ENCODE results near the gene KRT79. TPM values are rescaled to one million over a fixed set of nuclear protein-coding genes. Genes with fewer than 3 reads are reported as not detected.
"Not testable (repeated sequence)": the region's sequence is repeated elsewhere in the genome, so short reads cannot be mapped to it uniquely, and the experiment has no call there.

KRT79 gene
- polyA plus RNA-seq, 6 donors from 2014 or later = not detected

DNA sequence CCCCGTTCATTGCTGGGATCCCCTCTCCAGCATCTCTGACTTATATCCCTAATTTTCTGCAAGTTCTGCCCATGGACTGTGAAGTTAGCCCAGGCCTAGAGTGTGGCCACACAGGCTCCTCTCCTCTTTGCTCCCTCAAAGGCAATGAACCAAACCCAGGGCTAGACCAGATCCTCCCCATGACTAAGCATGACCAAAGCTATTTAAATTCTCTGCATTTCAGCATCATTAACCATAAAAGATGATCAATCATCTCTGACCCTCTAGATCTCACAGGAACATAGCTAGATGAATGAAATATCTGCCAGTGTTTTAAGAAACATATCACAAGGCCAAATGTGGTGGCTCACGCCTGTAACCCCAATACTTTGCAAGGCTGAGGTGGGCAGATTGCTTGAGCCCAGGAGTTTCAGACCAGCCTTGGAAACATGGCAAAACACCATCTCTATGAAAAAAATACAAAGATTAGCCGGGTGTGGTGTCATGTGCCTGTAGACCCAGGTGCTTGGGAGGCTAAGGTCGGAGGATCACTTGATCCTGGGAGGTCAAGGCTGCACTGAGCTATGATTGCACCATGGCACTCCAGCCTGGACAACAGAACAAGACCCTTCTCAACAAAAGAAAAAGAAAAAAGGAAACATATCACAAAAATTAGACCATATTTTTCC, 36.0 kb downstream of the KRT79 start:
- Mint-ChIP-seq H3K27ac (no peak overlapping the region), H3K4me3 (no peak overlapping the region), H3K36me3 (no peaks in the 10 kb centered on the region), H3K4me1 (no peaks in the 10 kb centered on the region), H3K9me3 (no peaks in the 10 kb centered on the region), H3K27me3 (peaks cover 10 to 44% (median 18%) of the 10 kb centered on the region in 3 donors)
- DNase-seq (no peak), ATAC-seq (ENCODE audit: low read depth in 2 of 2) (no peak)

- ATAC-seq (ENCODE audit: low read depth in 2 of 2) = no peak
- H3K9me3 Mint-ChIP-seq = no peaks in the 10 kb centered on the region
- H3K4me1 Mint-ChIP-seq = no peaks in the 10 kb centered on the region
- no peaks in the 10 kb centered on the region for H3K36me3 Mint-ChIP-seq
- peaks cover 9 to 44% (median 19%) of the 10 kb centered on the region in 3 donors for H3K27me3 Mint-ChIP-seq
- H3K4me3 Mint-ChIP-seq = no peak overlapping the region
- H3K27ac Mint-ChIP-seq = no peak overlapping the region
- no peak for DNase-seq
These were observed 36.6 kb downstream of the KRT79 start for GRCh38 chr12:52797529-52797894.

DNA sequence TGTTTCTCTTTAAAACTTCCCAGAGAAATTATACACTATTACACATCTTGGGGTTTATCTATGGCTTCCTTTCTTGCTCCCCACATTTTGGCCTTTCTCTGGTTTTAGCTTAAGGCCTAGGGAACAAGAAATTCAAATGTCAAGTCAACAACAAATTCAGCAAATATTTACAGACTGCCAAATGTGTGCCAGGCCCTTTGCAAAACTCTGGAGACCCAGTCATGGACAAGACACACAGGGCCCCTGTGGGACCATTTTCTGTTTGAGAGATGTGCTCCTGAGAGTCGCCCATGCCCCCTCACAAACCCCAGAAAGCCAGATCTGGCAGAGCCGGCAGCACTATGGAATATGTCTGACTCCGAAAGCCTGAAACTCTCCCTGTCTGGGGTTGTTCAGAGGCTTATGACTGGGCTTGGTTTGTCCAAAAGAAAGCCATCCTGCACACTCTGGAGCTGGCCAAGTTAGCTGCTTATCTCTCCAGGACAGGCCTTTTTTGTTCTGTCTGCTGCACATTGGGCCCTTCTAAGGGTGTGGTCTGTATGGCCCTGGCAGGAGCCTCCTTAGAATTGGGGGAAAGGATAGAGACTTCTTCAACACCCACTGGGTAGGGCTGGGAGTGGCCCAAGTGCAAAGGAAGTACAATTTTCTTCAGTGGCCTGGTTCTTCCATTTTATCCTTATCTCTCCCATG, 37.1 kb downstream of the KRT79 start:
- Mint-ChIP-seq H3K4me1 (no peaks in the 10 kb centered on the region), H3K9me3 (no peaks in the 10 kb centered on the region), H3K36me3 (no peaks in the 10 kb centered on the region), H3K27ac (no peak overlapping the region), H3K4me3 (no peak overlapping the region), H3K27me3 (peaks cover 4 to 40% (median 21%) of the 10 kb centered on the region in 3 donors)
- ATAC-seq (ENCODE audit: low read depth in 2 of 2) (no peak), DNase-seq (no peak)

- no peak for DNase-seq
- H3K4me3 Mint-ChIP-seq = no peak overlapping the region
These were observed 37.7 kb downstream of the KRT79 start for GRCh38 chr12:52796429-52796794.

GRCh38 chr12:52795694-52796428, 38.2 kb downstream of the KRT79 start, which contains the start of gene KRT3:
TSS of gene KRT3 (minus strand) at chr12:52796117. CDS start at chr12:52796042, 75 bp downstream.
- DNase-seq (no peak), ATAC-seq (ENCODE audit: low read depth in 2 of 2) (no peak)
- Mint-ChIP-seq H3K36me3 (no peaks in the 10 kb centered on the region), H3K27ac (no peak within 1 kb of the TSS), H3K4me3 (no peak within 1 kb of the TSS), H3K4me1 (no peaks in the 10 kb centered on the region), H3K27me3 (peaks cover 11 to 45% (median 25%) of the 10 kb centered on the region in 3 donors), H3K9me3 (no peaks in the 10 kb centered on the region)

More at GRCh38 chr12:52796429-52796794, 37.7 kb downstream of the KRT79 start:
- Mint-ChIP-seq H3K4me1 (no peaks in the 10 kb centered on the region), H3K27me3 (peaks cover 6 to 43% (median 25%) of the 10 kb centered on the region in 3 donors), H3K27ac (no peak overlapping the region), H3K36me3 (no peaks in the 10 kb centered on the region), H3K9me3 (no peaks in the 10 kb centered on the region)
- no peak for ATAC-seq (ENCODE audit: low read depth in 2 of 2)

DNA sequence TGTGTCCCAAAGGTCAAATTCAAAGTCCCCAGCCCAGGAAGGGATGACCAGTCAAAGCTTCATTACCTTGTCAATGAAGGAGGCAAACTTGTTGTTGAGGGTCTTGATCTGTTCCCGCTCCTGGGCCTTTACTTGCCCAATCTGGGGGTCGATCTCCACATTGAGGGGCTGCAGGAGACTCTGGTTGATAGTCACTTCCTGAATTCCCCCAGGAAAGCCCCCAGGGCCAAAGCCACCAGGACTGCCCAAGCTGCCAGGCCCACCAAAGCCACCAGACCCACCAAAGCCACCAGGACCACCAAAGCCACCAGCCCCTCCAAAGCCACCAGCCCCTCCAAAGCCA, 38.8 kb downstream of the KRT79 start:
- peaks cover 17 to 51% (median 25%) of the 10 kb centered on the region in 3 donors for H3K27me3 Mint-ChIP-seq
- not testable (repeated sequence) for DNase-seq; ATAC-seq (ENCODE audit: low read depth in 2 of 2); H3K4me1 Mint-ChIP-seq; H3K27ac Mint-ChIP-seq; H3K9me3 Mint-ChIP-seq; H3K36me3 Mint-ChIP-seq; H3K4me3 Mint-ChIP-seq

GRCh38 chr12:52794479-52795331, 39.4 kb downstream of the KRT79 start:
- Mint-ChIP-seq H3K4me3 (no peak overlapping the region), H3K27me3 (peaks cover 21 to 57% (median 23%) of the 10 kb centered on the region in 3 donors), H3K36me3 (no peaks in the 10 kb centered on the region), H3K27ac (no peak overlapping the region), H3K4me1 (peaks cover 0 to under 1% (median 0%) of the 10 kb centered on the region in 3 donors), H3K9me3 (no peaks in the 10 kb centered on the region)
- DNase-seq = no peak
- no peak for ATAC-seq (ENCODE audit: low read depth in 2 of 2)

GRCh38 chr12:52792185-52793029, 41.7 kb downstream of the KRT79 start:
- H3K9me3 Mint-ChIP-seq = peaks cover 0 to 3% (median 0%) of the 10 kb centered on the region in 7 donors
- H3K4me3 Mint-ChIP-seq = no peak overlapping the region
- no peak overlapping the region for H3K27ac Mint-ChIP-seq
- DNase-seq = no peak
- no peak for ATAC-seq (ENCODE audit: low read depth in 2 of 2)
- peaks cover 16 to 59% (median 41%) of the 10 kb centered on the region in 3 donors for H3K27me3 Mint-ChIP-seq
- H3K4me1 Mint-ChIP-seq = peaks cover 0 to 6% (median 5%) of the 10 kb centered on the region in 3 donors
- no peaks in the 10 kb centered on the region for H3K36me3 Mint-ChIP-seq

- Mint-ChIP-seq H3K9me3 (peaks cover 0 to 3% (median 0%) of the 10 kb centered on the region in 7 donors), H3K27ac (no peak overlapping the region), H3K4me1 (peaks cover 0 to 6% (median 5%) of the 10 kb centered on the region in 3 donors), H3K4me3 (no peak overlapping the region), H3K27me3 (peaks cover 19 to 59% (median 41%) of the 10 kb centered on the region in 3 donors), H3K36me3 (no peaks in the 10 kb centered on the region)
- DNase-seq = no peak
- no peak for ATAC-seq (ENCODE audit: low read depth in 2 of 2)
These were observed 42.6 kb downstream of the KRT79 start for GRCh38 chr12:52791271-52792184.

DNA sequence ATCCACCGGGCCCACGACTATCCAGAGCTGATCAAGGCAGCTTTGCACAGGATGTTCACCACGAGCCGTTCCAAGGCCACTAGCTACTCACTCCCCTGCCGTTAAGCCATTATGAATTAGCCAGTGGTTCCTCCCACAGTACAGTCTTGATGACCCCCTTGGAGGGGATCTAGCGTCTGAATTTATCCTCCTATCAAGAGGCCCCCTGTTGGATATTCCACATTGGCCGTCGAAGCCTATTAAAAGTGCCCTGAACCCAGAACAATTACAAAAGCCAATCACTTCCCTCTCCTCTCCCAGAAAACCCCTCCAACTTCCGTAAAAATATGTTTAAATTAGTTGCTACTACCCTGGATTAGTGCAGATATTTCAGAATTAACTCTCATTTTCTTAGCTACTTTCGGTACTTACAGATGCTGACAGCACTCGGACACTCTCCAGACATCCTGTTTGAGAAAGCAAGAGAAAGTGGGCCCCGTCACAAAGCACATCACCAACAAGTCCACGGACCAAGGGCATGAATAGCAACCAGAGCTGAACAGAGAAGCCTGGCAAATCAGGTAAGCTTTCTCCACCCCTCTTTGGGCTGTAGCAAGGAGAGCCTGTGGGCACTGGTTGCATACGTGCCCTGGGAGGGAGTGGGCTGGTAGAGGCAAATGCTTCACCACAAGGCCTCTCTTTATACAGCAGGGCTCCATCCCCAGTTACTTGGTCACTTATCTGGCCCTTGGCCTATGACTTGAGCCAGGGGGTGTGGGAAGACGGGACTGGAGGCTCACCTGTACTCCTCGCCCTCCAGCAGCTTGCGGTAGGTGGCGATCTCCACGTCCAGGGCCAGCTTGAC, 43.5 kb downstream of the KRT79 start:
- no peak overlapping the region for H3K4me3 Mint-ChIP-seq
- no peaks in the 10 kb centered on the region for H3K36me3 Mint-ChIP-seq
- peaks cover 0 to 6% (median 5%) of the 10 kb centered on the region in 3 donors for H3K4me1 Mint-ChIP-seq
- H3K27me3 Mint-ChIP-seq = peaks cover 28 to 58% (median 46%) of the 10 kb centered on the region in 3 donors
- DNase-seq = no peak
- peaks cover 0 to 4% (median 1%) of the 10 kb centered on the region in 7 donors for H3K9me3 Mint-ChIP-seq
- H3K27ac Mint-ChIP-seq = peak overlapping the region in 1 of 6 donors; percentile 43
- no peak for ATAC-seq (ENCODE audit: low read depth in 2 of 2)
